ENCODE results near the gene PCCA.
"Not testable (repeated sequence)": the region's sequence is repeated elsewhere in the genome, so short reads cannot be mapped to it uniquely, and the experiment has no call there.

The PCCA gene

GRCh38 chr13:100069278-100069677 lies 19.6 kb upstream of the PCCA start:
- TF ChIP-seq FOXA1 (IDR thresholded peaks at IDR 0.05) (no peak), SP1 (IDR thresholded peaks at IDR 0.05) (no peak), FOXM1 (IDR thresholded peaks at IDR 0.05; ENCODE audit: borderline replicate concordance) (no peak), NFRKB (IDR thresholded peaks at IDR 0.05) (no peak), CTBP1 (IDR thresholded peaks at IDR 0.05; ENCODE audit: borderline replicate concordance) (no peak), SUZ12 (IDR thresholded peaks at IDR 0.05) (no peak), L3MBTL2 (conservative IDR thresholded peaks at IDR 0.05) (no peak), TARDBP (IDR thresholded peaks at IDR 0.05) (no peak), HDGF (IDR thresholded peaks at IDR 0.05; ENCODE audit: borderline replicate concordance) (no peak), BHLHE40 (IDR thresholded peaks at IDR 0.05; ENCODE audit: borderline replicate concordance) (no peak)
- ChIA-PET CTCF (no interaction called here), POLR2A (no interaction called here)
- no peak for DNase-seq (ENCODE audit: extremely low spot score)

- DNase-seq (ENCODE audit: extremely low spot score): no peak
- POLR2A ChIA-PET: no interaction called here
- no peak for TF ChIP-seq ZNF384 (IDR thresholded peaks at IDR 0.05)
- no peak for TF ChIP-seq CTBP1 (IDR thresholded peaks at IDR 0.05; ENCODE audit: borderline replicate concordance)
- TF ChIP-seq, protein P1, sequence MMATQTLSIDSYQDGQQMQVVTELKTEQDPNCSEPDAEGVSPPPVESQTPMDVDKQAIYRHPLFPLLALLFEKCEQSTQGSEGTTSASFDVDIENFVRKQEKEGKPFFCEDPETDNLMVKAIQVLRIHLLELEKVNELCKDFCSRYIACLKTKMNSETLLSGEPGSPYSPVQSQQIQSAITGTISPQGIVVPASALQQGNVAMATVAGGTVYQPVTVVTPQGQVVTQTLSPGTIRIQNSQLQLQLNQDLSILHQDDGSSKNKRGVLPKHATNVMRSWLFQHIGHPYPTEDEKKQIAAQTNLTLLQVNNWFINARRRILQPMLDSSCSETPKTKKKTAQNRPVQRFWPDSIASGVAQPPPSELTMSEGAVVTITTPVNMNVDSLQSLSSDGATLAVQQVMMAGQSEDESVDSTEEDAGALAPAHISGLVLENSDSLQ (IDR thresholded peaks at IDR 0.05): no peak
- TF ChIP-seq HDGF (IDR thresholded peaks at IDR 0.05; ENCODE audit: borderline replicate concordance): no peak
- TF ChIP-seq FOXM1 (IDR thresholded peaks at IDR 0.05; ENCODE audit: borderline replicate concordance): no peak
- no peak for TF ChIP-seq L3MBTL2 (conservative IDR thresholded peaks at IDR 0.05)
- TF ChIP-seq FOXA1 (IDR thresholded peaks at IDR 0.05): no peak
- TF ChIP-seq NFRKB (IDR thresholded peaks at IDR 0.05): no peak
- no peak for TF ChIP-seq FOXK2 (IDR thresholded peaks at IDR 0.05)
- no peak for TF ChIP-seq ELF4 (IDR thresholded peaks at IDR 0.05)
- TF ChIP-seq BHLHE40 (IDR thresholded peaks at IDR 0.05; ENCODE audit: borderline replicate concordance): no peak
- no peak for TF ChIP-seq ARNT (IDR thresholded peaks at IDR 0.05)
- no peak for TF ChIP-seq SUZ12 (IDR thresholded peaks at IDR 0.05)
- TF ChIP-seq LEF1 (IDR thresholded peaks at IDR 0.05; ENCODE audit: borderline replicate concordance): no peak
- TF ChIP-seq SP1 (IDR thresholded peaks at IDR 0.05): no peak
- CTCF ChIA-PET: no interaction called here
Measured at GRCh38 chr13:100075700-100076587, 12.9 kb upstream of the PCCA start.

GRCh38 chr13:100079003-100079402 lies 9.9 kb upstream of the PCCA start:
- POLR2A ChIA-PET; CTCF ChIA-PET; DNase-seq (ENCODE audit: extremely low spot score): not testable (repeated sequence)

GRCh38 chr13:100083401-100083800 lies 5.5 kb upstream of the PCCA start:
- CTCF ChIA-PET; DNase-seq (ENCODE audit: extremely low spot score); POLR2A ChIA-PET: not testable (repeated sequence)

- POLR2A ChIA-PET: interaction anchor here (0.8 to 1.9 kb wide), 8 partner anchors 11 to 118 kb away, joined by 3 to 17 read pairs (median 6); partner anchors contain the start of gene ZIC2
- no peak for TF ChIP-seq SP1 (IDR thresholded peaks at IDR 0.05)
- TF ChIP-seq HDGF (IDR thresholded peaks at IDR 0.05; ENCODE audit: borderline replicate concordance): no peak
- no peak for TF ChIP-seq FOXA1 (IDR thresholded peaks at IDR 0.05)
- no peak for TF ChIP-seq SUZ12 (IDR thresholded peaks at IDR 0.05)
- TF ChIP-seq ELF4 (IDR thresholded peaks at IDR 0.05): no peak
- TF ChIP-seq FOXK2 (IDR thresholded peaks at IDR 0.05): no peak
- TF ChIP-seq, protein P1 (IDR thresholded peaks at IDR 0.05): no peak
- no peak for TF ChIP-seq LEF1 (IDR thresholded peaks at IDR 0.05; ENCODE audit: borderline replicate concordance)
- no peak for TF ChIP-seq ZNF384 (IDR thresholded peaks at IDR 0.05)
- no peak for TF ChIP-seq ARNT (IDR thresholded peaks at IDR 0.05)
- TF ChIP-seq NFRKB (IDR thresholded peaks at IDR 0.05): no peak
- TF ChIP-seq FOXM1 (IDR thresholded peaks at IDR 0.05; ENCODE audit: borderline replicate concordance): no peak
- no peak for TF ChIP-seq BHLHE40 (IDR thresholded peaks at IDR 0.05; ENCODE audit: borderline replicate concordance)
- no peak for TF ChIP-seq L3MBTL2 (conservative IDR thresholded peaks at IDR 0.05)
- DNase-seq (ENCODE audit: extremely low spot score): no peak
- CTCF ChIA-PET: no interaction called here
Measured at GRCh38 chr13:100088273-100088643, 635 bp upstream of the PCCA start.

DNA sequence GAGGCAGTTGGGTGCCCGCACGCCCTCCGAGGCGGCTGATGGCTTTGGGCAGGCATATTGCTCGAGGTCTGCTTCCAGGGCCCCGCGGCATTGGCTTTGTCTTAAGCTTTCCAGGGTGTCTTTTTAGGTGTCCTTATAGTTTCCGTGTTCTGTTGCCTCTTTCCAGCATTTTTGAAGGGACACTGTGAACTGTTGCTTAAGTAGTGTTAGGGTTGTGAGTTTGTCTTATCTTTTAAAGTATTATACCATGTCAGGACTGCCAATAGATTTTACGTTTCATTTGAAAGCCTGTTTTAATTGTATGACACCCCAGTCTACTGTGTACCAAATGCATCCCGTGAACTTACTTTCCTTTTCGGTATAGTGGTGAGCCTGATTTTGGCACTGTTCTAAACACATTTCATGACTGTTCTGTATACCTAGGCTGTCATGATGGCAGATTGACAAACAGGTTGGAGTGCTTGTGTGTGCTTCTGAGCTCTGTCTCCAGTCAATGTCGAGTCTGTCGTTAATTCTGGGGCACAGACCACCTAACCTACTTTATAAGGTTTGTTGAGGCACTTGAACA lies 656 bp downstream of the PCCA start:
- DNase-seq (ENCODE audit: extremely low spot score): no peak
- CTCF ChIA-PET: interaction anchor here (0.5 to 0.6 kb wide), 2 partner anchors 49 to 394 kb away, joined by 3 to 8 read pairs; no protein-coding TSS in a partner anchor
- POLR2A ChIA-PET: interaction anchor here (0.5 to 1.9 kb wide), 11 partner anchors 9 to 119 kb away, joined by 3 to 17 read pairs (median 4); partner anchors contain the start of genes ZIC2 and ZIC5
- TF ChIP-seq HDGF (IDR thresholded peaks at IDR 0.05; ENCODE audit: borderline replicate concordance): no peak
- peak; percentile 49 for TF ChIP-seq L3MBTL2 (conservative IDR thresholded peaks at IDR 0.05)
- TF ChIP-seq SUZ12 (IDR thresholded peaks at IDR 0.05): no peak
- no peak for TF ChIP-seq SP1 (IDR thresholded peaks at IDR 0.05)

DNA sequence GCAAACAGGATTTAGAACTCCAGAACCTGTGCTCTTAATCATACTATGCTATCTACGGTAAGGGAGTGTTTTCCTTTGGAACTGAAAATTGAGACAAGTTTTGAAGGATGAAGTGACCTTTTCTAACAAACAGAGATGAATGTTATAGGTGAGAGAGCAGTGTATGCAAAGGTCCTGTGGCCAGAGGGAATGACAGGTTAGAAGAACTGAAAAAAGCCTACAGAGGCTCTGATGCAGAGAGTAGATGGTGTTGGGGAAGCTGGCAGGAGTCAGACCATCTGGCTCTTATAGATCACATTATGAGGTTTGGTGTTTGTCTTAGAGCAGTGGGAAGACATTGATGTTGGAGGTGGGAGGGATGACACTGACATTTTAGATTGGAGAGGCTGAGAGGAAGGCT lies 2.0 kb downstream of the PCCA start:
- DNase-seq (ENCODE audit: extremely low spot score): no peak
- ChIA-PET CTCF (no interaction called here), POLR2A (no interaction called here)
- no peak for TF ChIP-seq FOXK2 (IDR thresholded peaks at IDR 0.05)
- TF ChIP-seq BHLHE40 (IDR thresholded peaks at IDR 0.05; ENCODE audit: borderline replicate concordance): no peak
- no peak for TF ChIP-seq ELF4 (IDR thresholded peaks at IDR 0.05)
- no peak for TF ChIP-seq SP1 (IDR thresholded peaks at IDR 0.05)
- no peak for TF ChIP-seq FOXM1 (IDR thresholded peaks at IDR 0.05; ENCODE audit: borderline replicate concordance)
- no peak for TF ChIP-seq L3MBTL2 (conservative IDR thresholded peaks at IDR 0.05)
- no peak for TF ChIP-seq ARNT (IDR thresholded peaks at IDR 0.05)
- TF ChIP-seq NFRKB (IDR thresholded peaks at IDR 0.05): no peak
- TF ChIP-seq HDGF (IDR thresholded peaks at IDR 0.05; ENCODE audit: borderline replicate concordance): no peak
- no peak for TF ChIP-seq FOXA1 (IDR thresholded peaks at IDR 0.05)
- no peak for TF ChIP-seq CTBP1 (IDR thresholded peaks at IDR 0.05; ENCODE audit: borderline replicate concordance)
- no peak for TF ChIP-seq TARDBP (IDR thresholded peaks at IDR 0.05)
- TF ChIP-seq ZNF384 (IDR thresholded peaks at IDR 0.05): no peak
- TF ChIP-seq, protein P1 (IDR thresholded peaks at IDR 0.05): no peak
- no peak for TF ChIP-seq SUZ12 (IDR thresholded peaks at IDR 0.05)
- TF ChIP-seq LEF1 (IDR thresholded peaks at IDR 0.05; ENCODE audit: borderline replicate concordance): no peak
